Spleen (tissue), 11 donors: Measurements from ENCODE around the gene CHD3. TPM values are rescaled to one million over a fixed set of nuclear protein-coding genes. Genes with fewer than 3 reads are reported as not detected.

Source experiments
- DNase-seq: peaks from one replicate; pipeline ENCODE4 v3.0.0-alpha.2; 2020
- H3K27ac ChIP-seq, 8 donors: fragments of 200-600 bp; sonication (generic) in 7 of 8; 1 replicate in 4 of 8; 2 replicates in 4 of 8; pipeline versions ENCODE4 v1.5.0 to v1.8.0; 2016 to 2021; ENCODE audit warnings: inconsistent platforms in 4 of 8, mild to moderate bottlenecking in 4 of 8, moderate library complexity in 1 of 8
- H3K27me3 ChIP-seq, 7 donors: fragments of 200-600 bp; sonication (generic) in 6 of 7; replicated peaks in 1 of 7; 1 replicate in 4 of 7; 2 replicates in 3 of 7; pipeline versions ENCODE4 v1.5.0 to v1.8.0; 2016 to 2021; ENCODE audit warnings: inconsistent platforms in 3 of 7, mild to moderate bottlenecking in 1 of 7
- H3K36me3 ChIP-seq, 6 donors: fragments of 200-600 bp; sonication (generic) in 5 of 6; 1 replicate in 4 of 6; 2 replicates in 2 of 6; pipeline versions ENCODE4 v1.5.0 to v1.8.0; 2016 to 2021; ENCODE audit warnings: inconsistent platforms in 2 of 6
- H3K4me1 ChIP-seq, 6 donors: fragments of 200-600 bp; sonication (generic) in 5 of 6; 1 replicate in 3 of 6; 2 replicates in 3 of 6; pipeline versions ENCODE4 v1.5.0 to v1.8.0; 2016 to 2021; ENCODE audit warnings: inconsistent platforms in 3 of 6
- H3K4me3 ChIP-seq, 8 donors: fragments of 200-600 bp; sonication (generic) in 7 of 8; 1 replicate in 4 of 8; 2 replicates in 4 of 8; pipeline versions ENCODE4 v1.5.0 to v1.8.0; 2016 to 2021; ENCODE audit warnings: inconsistent platforms in 4 of 8, mild to moderate bottlenecking in 4 of 8, moderate library complexity in 2 of 8
- H3K9me3 ChIP-seq, 8 donors: fragments of 200-600 bp; sonication (generic) in 7 of 8; 1 replicate in 4 of 8; 2 replicates in 4 of 8; pipeline versions ENCODE4 v1.5.0 to v1.8.0; 2016 to 2021; ENCODE audit warnings: inconsistent platforms in 4 of 8
- POLR2A ChIP-seq, 3 donors: fragments of 450-650 bp; IDR thresholded peaks; one replicate each; pipeline ENCODE4 v1.5.1; 2017; ENCODE audit warnings: antibody characterized with exemption in 3 of 3, mild to moderate bottlenecking in 1 of 3
- POLR2AphosphoS5 ChIP-seq, 3 donors: sonication (generic); formaldehyde crosslinking; IDR thresholded peaks; one replicate each; pipeline ENCODE4 v1.5.1; 2017; ENCODE audit warnings: antibody characterized with exemption in 3 of 3
- WGBS, 5 donors: extraction: QIAGEN DNeasy Blood & Tissue Kit in 3 of 5; methylation state at CpG; one replicate each; pipeline versions ENCODE4 v1.1.5 to v1.1.7; 2013 to 2018; 5-methylcytosine and 5-hydroxymethylcytosine counted together
- intact Hi-C: fragments of 100-400 bp; cut with DNase I; formaldehyde crosslinking; loops from one replicate; pipeline ENCODE4 v1.15.0; 2023; ENCODE audit warnings: low total_unique reads
- polyA plus RNA-seq, 3 donors: library from polyadenylated mRNA; stranded (reverse); fragments of 200-250 nt; gene quantifications; one replicate each; pipeline ENCODE4 v1.2.1, GENCODE V29; 2013
- total RNA-seq, 7 donors: library from RNA; depleted of rRNA in 3 of 7; stranded (reverse); fragments of >200 nt in 3 of 7; fragmentation: NEBNext Ultra II Directional in 4 of 7; extraction: Animal tissue kit (Norgen Biotek cat#: 25700) in 4 of 7; gene quantifications; one replicate each; pipeline versions ENCODE4 v1.1.0 to v1.2.1, GENCODE V29; 2016 to 2021
- TF ChIP-seq, protein P1 (sequence below), 11 experiments: fragments of 200-600 bp in 7 of 11; fragments of 450-650 bp in 4 of 11; sonication (generic) in 4 of 11; IDR thresholded peaks in 8 of 11; conservative IDR thresholded peaks in 3 of 11; 1 replicate in 7 of 11; 2 replicates in 4 of 11; pipeline versions ENCODE4 v1.4.0 to v1.8.0; 2016 to 2021; ENCODE audit warnings: antibody characterized with exemption in 11 of 11, inconsistent platforms in 4 of 11, mild to moderate bottlenecking in 1 of 11
- donor health status: healthy with polysubstance abuse.
- donor health status: DM: no; HTN: no; CAD: no; lungs with moderate emphysema.
- donor health status: DM: no; HTN: no; CAD: no.
- donor health status: Bipolar disorder and iron deficiency.
- donor health status: healthy.
- donor health status: DM: no; HTN: no; CAD: no.
- donor health status: DM: yes; HTN: yes; CAD: no.

The CHD3 gene
- total and polyA plus RNA-seq, 10 donors: 37.0 to 117 (median 82.5) TPM

DNA sequence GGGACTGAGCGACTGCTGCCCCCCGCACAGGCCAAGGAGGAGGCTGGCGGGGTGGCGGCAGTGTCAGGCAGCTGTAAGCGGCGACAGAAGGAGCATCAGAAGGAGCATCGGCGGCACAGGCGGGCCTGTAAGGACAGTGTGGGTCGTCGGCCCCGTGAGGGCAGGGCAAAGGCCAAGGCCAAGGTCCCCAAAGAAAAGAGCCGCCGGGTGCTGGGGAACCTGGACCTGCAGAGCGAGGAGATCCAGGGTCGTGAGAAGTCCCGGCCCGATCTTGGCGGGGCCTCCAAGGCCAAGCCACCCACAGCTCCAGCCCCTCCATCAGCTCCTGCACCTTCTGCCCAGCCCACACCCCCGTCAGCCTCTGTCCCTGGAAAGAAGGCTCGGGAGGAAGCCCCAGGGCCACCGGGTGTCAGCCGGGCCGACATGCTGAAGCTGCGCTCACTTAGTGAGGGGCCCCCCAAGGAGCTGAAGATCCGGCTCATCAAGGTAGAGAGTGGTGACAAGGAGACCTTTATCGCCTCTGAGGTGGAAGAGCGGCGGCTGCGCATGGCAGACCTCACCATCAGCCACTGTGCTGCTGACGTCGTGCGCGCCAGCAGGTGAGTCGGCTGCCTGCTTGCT lies 39.3 kb upstream of the CHD3 start:
- TF ChIP-seq, protein P1, sequence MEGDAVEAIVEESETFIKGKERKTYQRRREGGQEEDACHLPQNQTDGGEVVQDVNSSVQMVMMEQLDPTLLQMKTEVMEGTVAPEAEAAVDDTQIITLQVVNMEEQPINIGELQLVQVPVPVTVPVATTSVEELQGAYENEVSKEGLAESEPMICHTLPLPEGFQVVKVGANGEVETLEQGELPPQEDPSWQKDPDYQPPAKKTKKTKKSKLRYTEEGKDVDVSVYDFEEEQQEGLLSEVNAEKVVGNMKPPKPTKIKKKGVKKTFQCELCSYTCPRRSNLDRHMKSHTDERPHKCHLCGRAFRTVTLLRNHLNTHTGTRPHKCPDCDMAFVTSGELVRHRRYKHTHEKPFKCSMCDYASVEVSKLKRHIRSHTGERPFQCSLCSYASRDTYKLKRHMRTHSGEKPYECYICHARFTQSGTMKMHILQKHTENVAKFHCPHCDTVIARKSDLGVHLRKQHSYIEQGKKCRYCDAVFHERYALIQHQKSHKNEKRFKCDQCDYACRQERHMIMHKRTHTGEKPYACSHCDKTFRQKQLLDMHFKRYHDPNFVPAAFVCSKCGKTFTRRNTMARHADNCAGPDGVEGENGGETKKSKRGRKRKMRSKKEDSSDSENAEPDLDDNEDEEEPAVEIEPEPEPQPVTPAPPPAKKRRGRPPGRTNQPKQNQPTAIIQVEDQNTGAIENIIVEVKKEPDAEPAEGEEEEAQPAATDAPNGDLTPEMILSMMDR (IDR thresholded peaks at IDR 0.05 in 8 of 11, conservative IDR thresholded peaks at IDR 0.05 in 3 of 11): no peak
- peak; percentile 32 to 74 (median 46) for TF ChIP-seq POLR2AphosphoS5 (IDR thresholded peaks at IDR 0.05)
- Histone ChIP-seq H3K9me3 (no peaks in the 10 kb centered on the region), H3K4me3 (no peak overlapping the region), H3K27ac (peak overlapping the region in 1 of 8 donors; percentile 11), H3K4me1 (peaks cover 20 to 93% (median 37%) of the 10 kb centered on the region in 6 donors), H3K36me3 (peaks cover 3 to 93% (median 84%) of the 10 kb centered on the region in 6 donors), H3K27me3 (no peaks in the 10 kb centered on the region)
- DNase-seq: peak; percentile 81
- 88 to 94% (median 88%) methylated on average over 30 to 35 of the region's 35 CpGs for WGBS, 5 donors
- intact Hi-C loops: no loop called here

DNA sequence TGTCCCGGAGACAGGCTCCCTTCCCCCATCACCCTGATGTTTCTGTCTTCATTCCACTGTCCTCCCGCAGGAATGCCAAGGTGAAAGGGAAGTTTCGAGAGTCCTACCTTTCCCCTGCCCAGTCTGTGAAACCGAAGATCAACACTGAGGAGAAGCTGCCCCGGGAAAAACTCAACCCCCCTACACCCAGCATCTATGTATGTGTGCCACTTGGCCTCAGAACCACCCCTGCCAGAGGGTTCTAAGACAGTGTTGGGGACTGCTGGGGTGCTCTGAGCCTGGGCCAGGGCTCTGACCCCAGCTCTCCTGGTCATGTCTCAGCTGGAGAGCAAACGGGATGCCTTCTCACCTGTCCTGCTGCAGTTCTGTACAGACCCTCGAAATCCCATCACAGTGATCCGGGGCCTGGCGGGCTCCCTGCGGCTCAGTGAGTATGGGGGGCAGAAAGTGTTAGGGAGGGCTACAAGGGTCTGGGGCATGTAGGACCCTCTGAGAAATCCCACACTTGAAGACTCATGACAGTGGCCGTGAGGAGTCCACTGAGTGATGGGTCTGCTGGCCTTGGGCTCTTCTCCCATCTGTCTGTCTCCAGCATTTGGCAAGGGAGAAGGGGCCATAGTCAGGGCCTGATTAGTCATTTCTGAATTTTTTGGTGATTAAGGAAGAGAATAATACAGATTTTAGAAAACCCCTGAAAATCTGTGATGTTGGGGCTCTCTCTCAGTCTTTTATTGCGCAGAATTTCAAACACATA lies 38.7 kb upstream of the CHD3 start:
- peak overlapping the region in 1 of 8 donors; percentile 61 for H3K27ac ChIP-seq
- H3K9me3 ChIP-seq: no peaks in the 10 kb centered on the region
- H3K4me1 ChIP-seq: peaks cover 21 to 94% (median 42%) of the 10 kb centered on the region in 6 donors
- peaks cover 3 to 100% (median 84%) of the 10 kb centered on the region in 6 donors for H3K36me3 ChIP-seq
- WGBS, 5 donors: 83 to 91% (median 89%) methylated on average over 11 to 12 of the region's 12 CpGs
- TF ChIP-seq POLR2AphosphoS5 (IDR thresholded peaks at IDR 0.05) (no peak), POLR2A (IDR thresholded peaks at IDR 0.05) (no peak)
- TF ChIP-seq, protein P1 (IDR thresholded peaks at IDR 0.05 in 8 of 11, conservative IDR thresholded peaks at IDR 0.05 in 3 of 11): no peak
- H3K4me3 ChIP-seq: no peak overlapping the region
- no peak for DNase-seq
- intact Hi-C loops: no loop called here
- H3K27me3 ChIP-seq: no peaks in the 10 kb centered on the region

DNA sequence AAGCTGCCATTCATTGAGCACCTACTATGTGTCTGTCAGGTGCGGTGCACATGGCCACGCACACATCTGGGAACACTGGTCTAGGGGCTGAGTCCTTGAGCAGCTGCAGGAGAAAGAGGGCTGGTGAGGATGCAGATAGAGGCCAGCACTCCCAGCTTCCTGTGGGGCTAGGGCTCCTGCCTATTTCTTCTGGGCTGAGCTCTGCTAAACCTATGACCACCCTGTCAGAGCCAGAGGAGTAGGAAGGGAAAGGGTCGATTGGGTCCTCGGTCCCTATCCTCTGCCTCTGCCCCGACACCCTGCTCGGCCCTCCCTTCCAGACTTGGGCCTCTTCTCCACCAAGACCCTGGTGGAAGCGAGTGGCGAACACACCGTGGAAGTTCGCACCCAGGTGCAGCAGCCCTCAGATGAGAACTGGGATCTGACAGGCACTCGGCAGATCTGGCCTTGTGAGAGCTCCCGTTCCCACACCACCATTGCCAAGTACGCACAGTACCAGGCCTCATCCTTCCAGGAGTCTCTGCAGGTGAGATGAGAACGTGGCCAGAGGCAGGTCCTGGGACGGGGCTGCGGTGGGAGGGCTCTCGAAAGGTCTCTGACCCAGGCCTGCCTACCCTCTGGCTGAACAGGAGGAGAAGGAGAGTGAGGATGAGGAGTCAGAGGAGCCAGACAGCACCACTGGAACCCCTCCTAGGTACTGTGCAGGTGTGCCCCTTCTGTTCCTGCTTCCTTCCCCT lies 37.7 kb upstream of the CHD3 start:
- peaks cover 20 to 94% (median 42%) of the 10 kb centered on the region in 6 donors for H3K4me1 ChIP-seq
- TF ChIP-seq, protein P1 (IDR thresholded peaks at IDR 0.05 in 8 of 11, conservative IDR thresholded peaks at IDR 0.05 in 3 of 11): no peak
- no peak for TF ChIP-seq POLR2A (IDR thresholded peaks at IDR 0.05)
- no peak for TF ChIP-seq POLR2AphosphoS5 (IDR thresholded peaks at IDR 0.05)
- DNase-seq: peak; percentile 80
- H3K36me3 ChIP-seq: peaks cover 3 to 100% (median 79%) of the 10 kb centered on the region in 6 donors
- H3K4me3 ChIP-seq: peak overlapping the region in 5 of 8 donors; percentile 29 to 67 (median 37)
- H3K27me3 ChIP-seq: no peaks in the 10 kb centered on the region
- WGBS, 5 donors: 88 to 95% (median 90%) methylated on average over 16 to 17 of the region's 17 CpGs
- intact Hi-C loops: no loop called here
- H3K27ac ChIP-seq: peak overlapping the region in 7 of 8 donors; percentile 22 to 79 (median 59)
- no peaks in the 10 kb centered on the region for H3K9me3 ChIP-seq
